GM21367 (cell line): ENCODE data around the gene HTR6.

Source experiments
- ATAC-seq: cut with Tn5 transposase; IDR thresholded peaks from one replicate; pipeline ENCODE4 v1.9.1; 2021; ENCODE audit not compliant: unreplicated experiment

The HTR6 gene

GRCh38 chr1:19717467-19717866, 52.8 kb downstream of the HTR6 start:
- ATAC-seq, result no peak

- ATAC-seq, result no peak
Measured at GRCh38 chr1:19720174-19720573, 55.5 kb downstream of the HTR6 start.

- no peak for ATAC-seq
Measured at GRCh38 chr1:19720973-19721372, 56.3 kb downstream of the HTR6 start.

- ATAC-seq, result no peak
Measured at GRCh38 chr1:19723874-19724273, 59.2 kb downstream of the HTR6 start.

GRCh38 chr1:19725606-19726005, 60.9 kb downstream of the HTR6 start:
- ATAC-seq, result no peak

- ATAC-seq, result no peak
Measured at GRCh38 chr1:19728413-19729145, 63.9 kb downstream of the HTR6 start.

GRCh38 chr1:19730232-19730631, 65.6 kb downstream of the HTR6 start:
- no peak for ATAC-seq
